GM18511 (cell line): ENCODE data around the gene IPO4.
A peak's percentile ranks its signal among the peaks of the same experiment; 100 is the strongest.
"Not testable (repeated sequence)": the region's sequence is repeated elsewhere in the genome, so short reads cannot be mapped to it uniquely, and the experiment has no call there.

Experiments used
- ATAC-seq: cut with Tn5 transposase; IDR thresholded peaks from one replicate; pipeline ENCODE4 v1.9.1; 2021; ENCODE audit warnings: mild to moderate bottlenecking, moderate library complexity; ENCODE audit not compliant: unreplicated experiment

The IPO4 gene

GRCh38 chr14:24216345-24216699, 27.7 kb upstream of the IPO4 start:
- no peak for ATAC-seq

GRCh38 chr14:24215495-24216344, 27.1 kb upstream of the IPO4 start, which contains the start of gene MDP1:
Gene MDP1 (minus strand): TSS chr14:24216066. CDS start chr14:24215955, 111 bp downstream.
- ATAC-seq = peak; percentile 73

- no peak for ATAC-seq
These were observed 25.4 kb upstream of the IPO4 start for GRCh38 chr14:24213866-24214662.

- peak; percentile 73 for ATAC-seq
These were observed 24.6 kb upstream of the IPO4 start, which contains the start of gene CHMP4A for GRCh38 chr14:24212924-24213865. Gene CHMP4A (minus strand): TSS chr14:24213488. CDS start chr14:24213439, 49 bp downstream.

GRCh38 chr14:24211311-24211710, 22.7 kb upstream of the IPO4 start:
- ATAC-seq = no peak

GRCh38 chr14:24207625-24208024, 19.0 kb upstream of the IPO4 start:
- ATAC-seq = no peak

- no peak for ATAC-seq
These were observed 18.5 kb upstream of the IPO4 start for GRCh38 chr14:24207104-24207551.

- no peak for ATAC-seq
These were observed 17.9 kb upstream of the IPO4 start for GRCh38 chr14:24206260-24207103.

- no peak for ATAC-seq
These were observed 15.8 kb upstream of the IPO4 start for GRCh38 chr14:24204163-24205146.

- not testable (repeated sequence) for ATAC-seq
These were observed 14.8 kb upstream of the IPO4 start for GRCh38 chr14:24203249-24203886.

GRCh38 chr14:24202538-24202937, 13.9 kb upstream of the IPO4 start:
- ATAC-seq = not testable (repeated sequence)

- no peak for ATAC-seq
These were observed 10.4 kb upstream of the IPO4 start for GRCh38 chr14:24198814-24199524.

- ATAC-seq = no peak
These were observed 8.4 kb upstream of the IPO4 start for GRCh38 chr14:24197056-24197450.

- peak; percentile 28 for ATAC-seq
These were observed 7.7 kb upstream of the IPO4 start for GRCh38 chr14:24196071-24197055.

GRCh38 chr14:24195186-24196070, 6.8 kb upstream of the IPO4 start, which contains the start of gene TM9SF1:
Gene TM9SF1 (minus strand): TSS chr14:24195441. CDS start chr14:24195019, 422 bp downstream.
- peak; percentile 90 for ATAC-seq
